Measurements from ENCODE around the gene SYT13.

Gene SYT13

DNA sequence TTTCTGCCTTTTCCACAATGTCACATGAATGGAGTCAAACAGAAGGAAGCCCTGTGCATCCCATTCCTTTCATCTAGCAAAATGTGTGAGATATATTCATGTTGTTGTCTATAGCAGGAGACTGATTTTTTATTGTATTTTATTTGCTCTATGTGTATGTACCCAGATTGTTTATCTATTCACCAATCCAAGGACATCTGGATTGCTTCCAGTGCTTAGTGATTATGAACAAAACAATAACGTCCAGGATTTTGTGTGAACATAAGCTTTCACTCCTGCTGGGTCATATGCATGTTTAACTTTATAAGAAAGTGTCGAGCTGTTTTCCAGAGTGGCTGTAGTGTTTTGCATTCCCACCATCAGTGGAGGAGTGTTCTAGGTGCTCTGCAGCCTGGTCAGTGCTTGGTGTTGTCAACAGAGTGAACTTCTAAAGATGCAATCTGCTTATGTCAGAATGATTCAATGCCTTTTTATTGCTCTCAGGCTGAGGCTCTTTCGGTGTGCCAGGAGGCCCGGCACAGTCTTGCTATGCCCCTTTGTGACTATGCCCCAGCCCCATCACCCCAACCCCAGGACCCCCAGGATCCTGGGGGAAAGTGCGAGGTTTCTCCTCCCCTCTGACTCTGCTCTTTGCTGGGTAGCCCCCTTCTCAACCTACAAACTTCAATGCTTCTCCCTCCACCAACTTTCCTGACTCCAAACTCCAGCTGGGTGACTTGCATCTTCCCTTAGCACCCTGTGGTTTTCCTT, 19.9 kb upstream of the SYT13 start:
- no peak for DNase-seq

- DNase-seq: no peak
Observed at GRCh38 chr11:45304992-45305335, 18.8 kb upstream of the SYT13 start.

DNA sequence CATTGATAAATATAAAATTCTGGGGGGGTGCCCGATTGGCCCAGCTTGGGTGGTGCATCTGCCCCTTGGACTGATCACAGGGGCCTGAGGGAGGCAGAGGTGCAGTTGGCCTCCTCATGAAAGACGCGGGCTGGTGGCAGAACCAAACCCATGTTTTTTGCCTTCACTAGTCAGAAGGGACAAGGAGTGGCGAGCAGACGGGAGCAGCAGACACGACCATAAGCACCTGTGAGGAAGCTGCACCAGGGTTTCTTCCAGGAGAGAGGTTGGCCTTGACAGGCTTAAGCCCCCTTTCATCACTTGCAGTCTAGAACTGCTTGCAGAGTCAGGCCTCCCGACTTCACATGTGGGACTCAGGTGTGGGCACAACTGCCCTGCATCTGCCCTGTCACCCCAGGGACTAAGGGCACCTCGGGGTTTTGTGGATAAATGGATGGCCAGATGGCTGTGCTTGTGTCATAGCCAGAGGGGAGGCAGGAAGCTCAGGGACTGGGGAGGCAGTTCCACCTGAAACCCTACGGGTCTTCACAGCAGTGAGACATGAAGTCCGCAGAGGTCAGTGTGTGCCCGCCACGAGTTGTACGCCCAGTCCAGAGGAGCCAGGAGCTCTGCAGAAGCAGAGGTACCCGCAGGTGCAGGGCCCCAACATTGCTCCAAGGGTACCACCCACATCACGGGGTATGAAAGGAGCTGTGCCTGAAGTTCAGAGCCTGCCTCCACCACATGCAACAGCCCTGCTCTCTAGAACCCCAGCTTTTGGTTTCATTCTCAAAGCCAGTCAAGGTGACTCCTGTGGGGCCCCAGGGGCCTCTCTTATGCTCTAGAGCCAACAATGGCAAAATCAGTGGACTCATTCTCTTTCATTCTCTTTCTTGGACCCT, 18.2 kb upstream of the SYT13 start:
- no peak for DNase-seq

GRCh38 chr11:45303316-45303715, 17.2 kb upstream of the SYT13 start:
- no peak for DNase-seq

- DNase-seq: no peak
Observed at GRCh38 chr11:45301537-45302246, 15.6 kb upstream of the SYT13 start.

DNA sequence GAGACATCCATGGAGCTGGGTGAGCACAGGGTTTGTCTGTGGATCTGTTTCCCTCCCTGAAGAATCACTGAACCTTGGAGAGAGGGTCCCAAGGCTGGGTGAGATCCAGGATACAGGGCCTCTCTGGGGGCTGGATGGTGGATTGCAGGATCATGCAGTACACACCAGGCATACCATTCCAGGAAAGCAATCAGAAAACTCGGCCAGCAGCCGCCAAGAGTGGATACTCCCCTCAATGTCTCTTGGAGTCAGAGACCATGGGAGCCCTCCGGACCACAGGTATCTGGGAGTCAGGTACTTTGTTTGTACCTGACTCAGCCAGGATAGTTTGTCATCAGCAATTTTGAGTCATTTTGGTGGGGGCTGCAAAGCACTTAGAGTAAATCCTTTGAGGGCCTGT, 14.6 kb upstream of the SYT13 start:
- no peak for DNase-seq

DNA sequence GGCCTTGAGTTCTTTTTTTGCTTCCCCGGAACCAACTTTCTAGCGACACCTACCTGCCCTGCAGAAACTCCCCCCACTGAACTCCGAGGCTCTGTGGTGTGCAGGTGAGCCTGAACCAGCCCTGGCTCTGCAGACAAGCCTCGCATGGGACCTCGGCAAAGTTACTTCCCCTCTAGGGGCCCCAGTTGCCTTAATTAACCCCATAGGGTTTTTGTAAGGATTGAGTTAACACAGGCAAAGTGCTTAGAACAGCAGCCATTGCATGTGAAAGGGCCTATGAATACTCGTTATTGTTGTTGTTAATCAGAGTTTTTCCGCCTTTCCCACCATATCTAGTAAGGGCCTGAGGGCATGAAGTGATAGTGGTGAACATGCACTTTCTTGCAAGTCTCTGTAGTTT, 12.6 kb upstream of the SYT13 start:
- no peak for DNase-seq

DNA sequence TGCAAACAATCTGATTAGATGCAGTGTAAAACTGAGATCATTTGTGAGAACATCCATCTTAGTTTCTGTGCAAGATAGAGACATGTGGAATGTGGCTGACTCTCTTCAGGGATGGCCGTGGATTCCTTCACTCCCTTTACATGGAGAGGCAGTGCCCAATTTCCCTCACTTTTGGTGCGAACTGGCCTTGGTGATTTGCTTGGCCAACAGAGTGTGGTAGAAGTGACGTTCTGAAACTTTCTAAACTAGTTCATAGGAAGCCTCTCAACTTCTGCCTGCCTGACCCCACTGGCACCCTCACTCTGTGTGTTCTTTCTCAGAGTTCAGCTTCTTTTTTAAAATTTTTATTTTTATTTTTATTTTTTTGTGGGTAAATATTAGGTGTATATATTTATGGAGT, 9.9 kb upstream of the SYT13 start:
- DNase-seq: no peak

DNA sequence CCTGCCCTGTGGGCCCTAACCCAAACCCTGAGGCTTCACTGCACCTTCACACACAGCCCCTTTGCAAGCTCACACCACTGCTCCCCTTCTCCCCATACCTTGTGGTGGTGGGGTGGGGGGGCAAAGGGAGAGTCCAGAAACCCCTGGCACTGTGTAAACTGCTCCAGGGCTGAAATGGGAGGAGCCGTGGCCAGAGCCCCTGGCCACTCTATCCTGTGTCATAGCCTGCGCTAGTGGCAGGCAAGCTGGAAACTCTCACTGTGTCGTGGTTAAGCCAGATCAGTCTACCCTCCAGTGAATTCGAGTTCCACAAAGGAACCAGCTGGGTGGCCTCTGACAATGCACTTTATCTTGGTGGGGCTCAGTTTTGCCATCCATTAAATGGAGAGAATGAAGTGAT, 8.4 kb upstream of the SYT13 start:
- DNase-seq: no peak

DNA sequence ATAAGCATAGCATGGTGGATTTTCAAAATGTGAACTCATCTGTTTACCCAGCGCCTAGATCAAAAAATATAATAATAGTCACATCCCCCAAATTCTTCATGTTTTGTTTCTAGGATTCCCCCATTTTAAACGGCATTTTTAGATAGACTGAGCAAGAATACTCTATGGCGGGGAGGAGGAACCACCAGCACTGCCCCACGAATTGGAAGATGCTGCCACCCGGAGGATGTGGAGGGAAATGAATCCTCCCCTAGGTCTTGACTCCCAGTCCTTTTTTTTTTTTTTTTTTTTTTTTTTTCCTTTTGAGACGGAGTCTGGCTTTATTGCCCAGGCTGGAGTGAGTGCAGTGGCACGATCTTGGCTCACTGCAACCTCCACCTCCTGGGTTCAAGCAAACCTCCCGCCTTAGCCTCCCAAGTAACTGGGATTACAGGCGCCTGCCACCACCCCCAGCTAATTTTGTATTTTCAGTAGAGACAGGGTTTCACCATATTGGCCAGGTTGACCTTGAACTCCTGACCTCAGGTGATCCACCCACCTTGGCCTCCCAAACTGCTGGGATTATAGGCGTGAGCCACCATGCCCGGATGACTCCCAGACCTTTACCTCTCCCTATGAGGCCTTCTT, 7.5 kb upstream of the SYT13 start:
- peak; percentile 83 for DNase-seq

DNA sequence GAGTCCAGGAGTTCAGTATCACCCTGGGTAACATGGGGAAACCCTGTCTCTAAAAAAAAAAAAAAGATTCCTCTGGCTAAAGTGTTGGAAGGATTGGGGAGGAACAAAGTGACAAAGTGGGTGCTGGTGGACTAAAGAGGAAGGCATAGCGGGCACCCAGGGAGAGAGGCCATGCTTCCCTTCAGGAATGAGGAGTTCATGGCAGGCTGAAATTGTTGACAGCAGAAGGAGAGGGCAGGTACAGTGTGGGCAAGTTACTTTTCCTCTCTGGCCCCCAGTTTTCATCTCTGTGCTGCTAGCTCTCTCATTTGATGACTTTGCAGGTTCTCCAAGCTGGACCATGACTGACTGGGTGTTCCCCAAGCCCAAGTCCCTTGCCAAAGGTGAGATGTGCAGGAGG, 4.4 kb upstream of the SYT13 start:
- no peak for DNase-seq

DNA sequence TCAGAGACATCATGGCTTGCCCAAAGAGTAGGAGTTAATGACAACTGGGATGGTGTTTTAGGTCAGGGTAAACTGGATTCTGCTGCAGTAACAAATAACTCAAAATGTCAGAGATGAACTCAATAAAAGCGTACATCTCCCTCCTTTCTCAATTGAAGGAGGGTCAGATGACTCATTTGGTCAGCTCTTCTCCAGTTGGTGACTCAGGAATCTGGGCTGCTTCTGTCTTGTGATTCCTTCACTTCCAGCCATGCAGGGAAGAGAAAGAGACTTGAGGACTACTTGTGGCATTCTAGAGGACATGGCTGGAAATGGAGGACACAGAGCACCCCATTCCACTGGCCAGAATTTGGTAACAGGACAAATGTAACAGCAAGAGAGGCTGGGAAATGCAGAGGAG, 3.2 kb upstream of the SYT13 start:
- DNase-seq: no peak

DNA sequence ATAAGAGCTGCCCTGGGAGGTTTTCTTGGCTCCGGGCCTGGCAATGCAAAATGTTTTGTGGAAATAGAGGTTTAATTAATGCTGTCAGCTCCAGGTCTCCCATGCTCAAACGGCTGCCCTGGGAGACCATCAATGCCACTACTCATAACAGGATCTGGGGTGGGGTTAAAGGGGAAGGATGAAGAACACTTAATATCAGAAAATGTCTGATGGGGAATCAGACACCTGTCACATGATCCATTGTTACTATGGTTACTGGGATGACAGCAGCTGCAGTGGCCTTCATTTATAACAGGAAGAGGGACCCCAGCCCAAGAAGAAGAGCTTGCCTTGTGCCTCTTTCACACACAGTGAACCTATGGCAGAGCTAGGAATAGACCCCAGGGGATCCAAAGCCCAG, 2.2 kb upstream of the SYT13 start:
- no peak for DNase-seq

DNA sequence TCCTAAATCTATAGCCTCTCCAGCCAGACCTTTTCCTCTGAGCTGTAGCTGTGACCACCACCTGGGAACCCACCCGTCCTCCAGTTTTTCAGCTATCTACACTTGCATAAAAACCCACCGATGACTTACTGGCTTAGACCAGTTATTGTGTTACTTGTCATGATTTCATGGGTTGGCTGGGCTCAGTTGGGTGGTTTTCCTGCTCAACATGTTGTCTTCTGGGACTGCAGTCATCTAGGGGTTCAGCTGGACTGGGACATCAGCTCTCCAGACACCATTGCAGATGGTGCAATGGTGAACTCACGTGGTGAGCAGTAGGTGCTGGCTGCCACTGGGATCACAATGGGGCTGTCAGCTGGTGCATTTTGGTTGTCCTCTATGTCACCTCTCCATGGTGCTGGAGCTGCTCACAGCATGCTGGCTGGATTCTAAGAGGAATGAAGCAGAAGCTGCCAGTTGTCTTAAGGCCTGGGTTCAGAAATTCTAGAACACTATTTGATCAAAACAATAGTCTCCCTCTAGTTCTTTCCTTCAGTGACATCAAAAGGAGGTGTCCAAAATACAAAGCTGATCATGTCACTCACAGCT, 1.3 kb upstream of the SYT13 start:
- no peak for DNase-seq

DNA sequence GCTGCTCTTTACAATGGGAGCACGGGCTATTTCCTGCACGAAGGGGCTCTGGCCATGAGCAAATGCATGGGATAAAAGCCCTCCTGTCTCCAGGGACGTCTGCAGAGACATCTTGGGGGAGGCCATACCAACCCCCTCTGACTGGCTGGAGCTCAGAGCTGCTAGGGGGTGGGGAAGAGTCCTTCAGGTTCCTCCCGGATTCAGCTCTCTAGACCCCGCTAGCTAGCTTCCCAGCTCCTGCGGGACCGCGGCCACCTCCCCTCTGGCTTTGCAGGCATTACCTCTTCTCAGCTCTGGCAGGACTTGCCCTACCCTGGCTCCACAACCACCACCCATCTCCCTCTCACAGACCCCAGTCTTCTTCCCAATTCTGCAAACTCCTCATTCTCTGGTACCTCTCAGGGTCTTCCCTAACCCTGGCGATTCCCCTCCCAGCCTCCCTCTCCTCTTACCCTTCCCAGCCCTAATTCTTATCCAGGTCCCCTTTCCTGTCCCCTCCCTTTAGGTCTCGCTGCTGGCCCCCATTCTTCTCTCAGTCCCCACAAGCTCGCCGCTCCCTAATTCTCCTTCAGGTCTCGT, 802 bp downstream of the SYT13 start:
- no peak for DNase-seq

DNA sequence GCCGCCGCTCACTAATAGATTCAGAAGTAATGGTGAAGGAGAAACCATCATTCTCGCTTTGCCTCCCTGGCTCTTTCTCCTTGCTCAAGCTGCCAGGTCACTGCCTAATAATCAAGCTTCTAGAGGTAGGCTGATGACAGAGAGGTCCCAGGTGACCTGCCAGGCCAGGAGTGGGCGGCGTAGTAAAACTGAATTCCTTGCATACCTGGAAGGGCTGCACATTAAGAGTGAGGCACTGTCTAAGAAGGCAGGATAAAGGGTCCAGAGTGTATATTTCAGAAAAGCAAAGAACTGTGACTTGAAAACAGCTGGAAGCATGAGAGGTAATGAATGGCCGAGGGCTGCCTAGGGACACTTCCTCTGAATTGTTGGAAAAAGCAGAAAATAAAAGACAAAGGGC, 4.1 kb downstream of the SYT13 start:
- no peak for DNase-seq

DNA sequence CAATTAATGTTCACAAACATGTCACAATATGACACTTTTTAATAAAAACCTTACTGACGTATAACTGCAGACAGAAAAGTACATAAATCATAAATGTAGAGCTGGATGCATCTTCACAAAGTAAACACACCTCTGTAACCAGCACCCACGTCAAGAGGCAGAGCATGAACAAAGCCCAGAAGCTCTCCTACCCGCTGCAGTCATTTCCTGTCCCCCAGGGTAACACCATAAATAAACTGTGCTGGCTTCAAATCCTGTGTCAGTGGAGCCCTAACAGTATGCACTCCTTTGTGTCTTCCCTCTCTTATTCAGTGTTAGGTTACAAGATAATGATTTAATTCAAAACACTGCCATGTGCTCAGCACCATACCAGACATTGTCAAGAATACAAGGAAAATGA, 5.7 kb downstream of the SYT13 start:
- peak; percentile 99 for DNase-seq

DNA sequence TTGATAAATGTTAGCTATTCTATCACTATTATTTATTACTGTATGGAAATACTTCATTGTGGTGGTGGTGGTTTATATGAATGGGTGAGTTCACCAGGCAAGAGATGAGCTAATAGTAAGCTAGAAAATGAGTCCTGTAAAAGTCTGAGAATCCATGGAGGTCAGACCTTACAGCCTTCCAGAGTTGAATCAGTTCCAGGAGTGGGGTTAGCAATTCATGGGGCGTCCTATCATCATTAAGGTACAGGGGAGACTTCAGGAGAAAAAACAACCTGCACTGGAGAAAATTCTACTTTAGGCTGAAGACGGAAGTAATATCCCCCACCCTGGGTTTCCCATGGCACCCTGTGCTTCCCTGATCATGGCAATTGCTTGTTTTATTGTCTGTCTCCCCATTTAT, 6.5 kb downstream of the SYT13 start:
- no peak for DNase-seq

GRCh38 chr11:45278714-45279113, 7.4 kb downstream of the SYT13 start:
- DNase-seq: no peak

GRCh38 chr11:45275828-45276227, 10.3 kb downstream of the SYT13 start:
- no peak for DNase-seq

GRCh38 chr11:45274206-45274605, 11.9 kb downstream of the SYT13 start:
- DNase-seq: no peak

DNA sequence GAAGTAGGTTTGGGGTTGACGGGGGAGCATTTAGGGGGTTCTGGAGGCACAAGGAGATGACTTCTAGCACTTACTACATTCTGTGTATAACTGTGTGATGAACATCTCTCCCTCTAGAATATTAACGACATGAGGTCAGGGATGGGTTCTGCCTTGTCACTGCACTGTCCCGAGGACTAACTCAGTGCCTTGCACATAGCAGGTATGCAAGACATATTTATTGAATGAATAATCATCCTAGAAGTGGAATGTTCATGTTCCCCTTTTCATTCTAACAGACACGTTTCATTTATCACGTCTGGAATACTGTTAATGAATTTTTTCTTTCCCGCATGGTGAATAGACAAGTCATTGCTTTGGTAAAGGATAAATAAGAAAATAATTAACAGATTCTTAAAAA, 12.6 kb downstream of the SYT13 start:
- DNase-seq: no peak

GRCh38 chr11:45272701-45273100, 13.4 kb downstream of the SYT13 start:
- no peak for DNase-seq
